HFF-Myc (cell line): ENCODE results near the gene FAM53B.

ENCODE experiments used
- DNase-seq: peaks from one replicate; pipeline ENCODE4 v3.0.0-alpha.2; 2011; ENCODE audit warnings: low read depth; ENCODE audit errors: extremely low read depth
- H3K4me3 ChIP-seq: replicated peaks from 2 replicates; pipeline ENCODE4 v1.5.1; 2011; ENCODE audit warnings: low read depth, mild to moderate bottlenecking, control low read depth, low read length
- TF ChIP-seq, protein P1 (sequence below): IDR thresholded peaks from 2 replicates; pipeline ENCODE4 v1.5.1; 2012; ENCODE audit warnings: mild to moderate bottlenecking, low read depth, low read length, control low read depth; ENCODE audit errors: missing control alignments

Gene FAM53B

DNA sequence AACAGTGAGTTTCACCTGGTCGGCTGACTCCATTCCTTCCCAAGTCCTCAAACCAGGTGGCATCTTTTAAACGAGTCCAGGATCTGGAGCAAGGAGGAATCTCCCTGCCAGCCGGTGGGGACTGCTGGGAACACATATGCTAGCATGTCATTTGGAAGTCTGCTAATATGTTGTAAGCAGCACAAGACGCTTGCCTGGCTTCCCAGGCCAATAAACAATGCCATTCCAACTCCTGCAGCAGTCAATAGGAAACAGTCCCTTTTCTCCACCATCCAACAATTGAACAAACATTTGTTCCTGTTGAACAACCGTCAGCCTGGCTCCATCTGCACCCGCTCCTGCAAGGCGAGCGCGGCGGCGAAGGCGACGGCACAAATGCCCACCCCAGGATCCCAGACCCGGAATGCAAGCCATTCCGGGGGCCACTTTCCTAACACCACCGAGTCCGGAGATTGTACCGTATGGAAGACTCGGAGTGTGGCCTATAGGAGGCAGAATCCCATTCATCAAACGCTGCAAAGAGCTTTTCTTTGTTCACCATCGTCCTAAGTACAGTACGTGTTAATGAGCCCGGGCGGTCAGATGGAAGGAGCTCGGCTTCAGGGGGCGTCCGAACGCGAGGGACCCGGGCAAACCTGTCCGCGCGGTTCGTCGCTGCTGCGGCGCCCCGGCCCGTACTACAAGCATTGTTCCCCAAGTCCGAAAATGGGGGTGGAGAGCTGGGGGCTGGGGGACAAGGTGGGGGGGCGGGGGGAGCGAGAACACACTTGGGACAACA is 1.6 kb downstream of the FAM53B start:
- DNase-seq: no peak
- peak overlapping the region; percentile 79 for H3K4me3 ChIP-seq
- TF ChIP-seq, protein P1, sequence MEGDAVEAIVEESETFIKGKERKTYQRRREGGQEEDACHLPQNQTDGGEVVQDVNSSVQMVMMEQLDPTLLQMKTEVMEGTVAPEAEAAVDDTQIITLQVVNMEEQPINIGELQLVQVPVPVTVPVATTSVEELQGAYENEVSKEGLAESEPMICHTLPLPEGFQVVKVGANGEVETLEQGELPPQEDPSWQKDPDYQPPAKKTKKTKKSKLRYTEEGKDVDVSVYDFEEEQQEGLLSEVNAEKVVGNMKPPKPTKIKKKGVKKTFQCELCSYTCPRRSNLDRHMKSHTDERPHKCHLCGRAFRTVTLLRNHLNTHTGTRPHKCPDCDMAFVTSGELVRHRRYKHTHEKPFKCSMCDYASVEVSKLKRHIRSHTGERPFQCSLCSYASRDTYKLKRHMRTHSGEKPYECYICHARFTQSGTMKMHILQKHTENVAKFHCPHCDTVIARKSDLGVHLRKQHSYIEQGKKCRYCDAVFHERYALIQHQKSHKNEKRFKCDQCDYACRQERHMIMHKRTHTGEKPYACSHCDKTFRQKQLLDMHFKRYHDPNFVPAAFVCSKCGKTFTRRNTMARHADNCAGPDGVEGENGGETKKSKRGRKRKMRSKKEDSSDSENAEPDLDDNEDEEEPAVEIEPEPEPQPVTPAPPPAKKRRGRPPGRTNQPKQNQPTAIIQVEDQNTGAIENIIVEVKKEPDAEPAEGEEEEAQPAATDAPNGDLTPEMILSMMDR: peak; percentile 35

DNA sequence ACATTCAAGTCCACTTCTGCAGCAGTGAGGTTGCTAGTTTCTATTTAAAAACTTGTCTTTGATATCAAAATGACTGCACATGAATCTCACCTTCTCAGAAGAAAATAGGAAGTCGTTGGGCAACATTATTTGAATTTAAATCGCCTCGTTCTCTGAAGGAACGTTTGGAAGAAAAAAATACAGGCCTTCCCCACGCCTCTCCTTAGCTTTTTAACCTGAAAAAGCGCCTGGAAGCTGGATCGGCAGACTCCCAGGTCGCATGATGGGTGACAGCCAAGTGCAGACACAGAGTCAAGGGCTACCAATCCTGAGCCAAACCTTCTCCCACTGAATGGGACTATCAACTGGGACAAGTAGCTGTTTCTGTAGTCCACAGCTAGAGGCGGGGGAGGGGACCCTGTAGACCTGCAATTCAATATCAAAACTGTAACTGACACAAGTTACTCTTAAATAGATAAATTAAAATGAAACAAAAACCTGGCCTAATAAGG is 2.2 kb downstream of the FAM53B start:
- no peak for DNase-seq
- TF ChIP-seq, protein P1: no peak
- H3K4me3 ChIP-seq: peak overlapping the region; percentile 79

DNA sequence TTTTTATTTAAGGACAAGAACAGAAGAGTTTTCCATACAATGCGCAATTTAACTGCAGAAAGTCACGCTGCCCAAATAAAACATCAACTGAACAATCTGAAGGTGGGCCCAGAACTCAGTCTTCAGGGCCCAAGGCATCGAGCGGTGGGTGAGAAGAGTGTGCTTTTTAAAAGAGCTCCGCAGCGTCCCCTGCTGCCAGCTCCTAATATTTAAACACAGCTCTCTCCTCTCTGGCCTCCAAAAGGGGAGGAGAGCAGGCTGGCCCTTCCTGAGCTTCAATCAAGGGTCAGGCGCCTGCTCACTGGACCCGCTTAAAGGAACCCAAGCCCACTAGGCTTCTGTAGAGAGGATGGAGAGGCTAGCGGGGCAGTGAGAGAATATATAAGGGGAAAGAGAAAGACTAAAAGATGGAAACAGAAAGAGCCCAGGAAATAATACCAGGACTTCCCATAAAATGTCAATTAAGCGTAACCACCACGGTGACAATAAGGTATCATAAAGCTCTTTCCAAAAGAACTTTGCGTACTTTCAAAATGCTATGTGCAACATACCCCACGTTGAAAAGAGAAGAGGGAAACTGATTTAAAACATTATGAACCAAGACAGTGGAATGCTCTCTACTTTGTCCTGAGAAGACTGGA is 2.8 kb downstream of the FAM53B start:
- TF ChIP-seq, protein P1: peak; percentile 71
- peak overlapping the region; percentile 79 for H3K4me3 ChIP-seq
- DNase-seq: peak; percentile 49

DNA sequence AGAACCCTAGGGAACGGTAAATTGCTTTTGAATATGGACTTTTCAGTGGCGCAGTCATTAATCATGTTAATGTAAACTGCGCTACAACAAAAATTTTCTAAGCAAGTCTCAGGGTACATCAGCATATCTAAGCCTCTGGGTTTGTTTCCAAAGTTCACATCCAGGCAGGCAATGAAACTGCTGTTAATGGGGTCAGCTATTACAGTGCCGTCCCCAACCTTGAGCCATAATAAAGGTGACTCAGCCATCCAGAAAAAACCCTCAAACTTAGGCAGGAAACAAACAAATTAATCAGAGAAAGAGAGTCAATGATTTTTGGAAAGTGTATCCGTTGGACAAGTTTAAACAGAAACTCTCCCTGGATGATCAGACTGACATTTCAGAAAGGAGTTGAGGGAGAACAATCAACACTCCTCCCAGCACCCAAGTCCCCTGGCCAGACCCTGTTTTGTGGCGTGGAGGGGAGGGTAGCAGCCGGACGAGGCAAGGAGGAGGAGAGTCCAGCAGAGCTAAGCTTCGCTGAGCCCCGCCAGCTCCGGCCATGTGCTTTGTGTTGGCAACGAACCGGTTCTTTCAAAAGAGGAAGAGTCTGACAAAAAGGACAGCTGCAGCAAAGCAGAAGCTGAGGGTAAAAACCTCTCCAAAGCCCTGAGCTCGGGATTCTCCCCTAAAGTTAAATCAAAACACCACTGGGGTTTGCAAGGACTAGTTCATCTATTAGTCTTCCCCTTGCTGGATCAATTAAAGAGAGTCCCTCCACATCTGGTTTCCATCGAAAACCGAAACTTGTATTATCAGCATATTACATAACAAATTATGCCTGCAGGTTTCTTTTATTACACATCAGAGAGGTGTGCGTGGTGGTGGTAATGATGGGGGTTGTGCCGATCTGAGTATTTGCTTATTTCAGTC is 3.6 kb downstream of the FAM53B start:
- TF ChIP-seq, protein P1: no peak
- H3K4me3 ChIP-seq: peak overlapping the region; percentile 79
- no peak for DNase-seq

DNA sequence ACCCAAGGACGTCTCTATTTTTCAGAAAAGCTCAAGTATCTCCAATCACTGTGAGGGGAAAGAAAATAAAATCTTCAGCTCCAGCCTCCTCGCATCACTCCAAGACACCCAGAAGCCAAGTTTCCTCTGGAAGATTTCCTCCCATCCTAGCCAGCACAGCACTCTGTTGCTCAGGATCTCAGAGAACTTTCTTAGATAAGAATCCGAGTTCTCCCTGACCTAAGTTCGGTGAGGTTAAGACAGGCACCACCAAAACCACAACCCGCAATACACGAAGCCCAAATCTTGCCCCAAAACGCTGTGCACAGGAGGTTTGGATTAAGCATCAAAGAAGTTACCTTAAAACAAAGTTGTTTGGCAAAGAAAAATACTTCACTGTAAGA is 4.2 kb downstream of the FAM53B start:
- TF ChIP-seq, protein P1: no peak
- DNase-seq: no peak
- H3K4me3 ChIP-seq: peak overlapping the region; percentile 79; the same call in 1 of the 2 replicates

DNA sequence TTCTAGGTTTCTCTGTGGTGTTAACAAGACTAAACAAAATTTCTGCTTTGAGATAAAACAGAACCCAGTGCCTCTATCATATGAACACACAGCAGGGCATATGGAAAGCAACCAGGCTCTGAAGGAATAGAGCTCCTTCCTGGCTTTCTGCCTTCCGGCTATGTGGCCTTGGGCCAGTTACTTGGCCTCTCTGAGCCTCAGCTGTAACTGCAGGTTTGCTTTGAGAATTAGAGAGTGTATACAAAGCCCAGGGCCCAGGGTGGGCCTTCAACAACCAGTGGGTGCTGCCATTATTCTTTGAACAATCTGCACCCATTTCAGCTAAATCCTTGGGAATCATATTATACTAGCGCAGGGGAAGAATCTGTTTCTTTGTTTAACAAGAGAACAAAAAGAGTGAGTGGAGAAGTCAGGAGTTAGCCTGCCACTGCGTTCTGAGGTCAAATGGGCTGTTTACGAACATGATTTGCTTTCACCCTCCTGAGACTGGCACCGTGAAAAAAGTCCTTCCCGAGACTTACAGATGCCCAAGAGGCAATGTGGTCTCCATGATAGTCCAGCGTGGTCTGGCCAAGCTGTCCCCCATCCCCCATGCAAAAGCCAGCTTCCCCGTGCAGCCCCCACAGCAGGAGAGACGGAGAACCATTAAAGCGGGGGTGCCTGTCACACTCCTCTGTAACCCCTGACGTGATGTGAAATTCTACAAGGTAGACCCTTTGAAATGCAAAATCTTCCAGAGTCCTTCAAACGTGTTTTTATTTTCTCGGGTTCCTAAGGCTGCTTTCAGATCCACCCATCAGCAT is 4.9 kb downstream of the FAM53B start:
- TF ChIP-seq, protein P1: no peak
- no peak overlapping the region for H3K4me3 ChIP-seq
- DNase-seq: no peak
